Activated T-cell treated with anti-CD3 and anti-CD28 coated beads, Interleukin-2, amount 50 U/mL, for 48 hours (primary cell): ENCODE data around the gene INHBE.
"Not testable (repeated sequence)": the region's sequence is repeated elsewhere in the genome, so short reads cannot be mapped to it uniquely, and the experiment has no call there.

Source experiments
- DNase-seq, 2 experiments: peaks; one replicate each; pipeline ENCODE4 v3.0.0-alpha.2; 2020

The INHBE gene, protein sequence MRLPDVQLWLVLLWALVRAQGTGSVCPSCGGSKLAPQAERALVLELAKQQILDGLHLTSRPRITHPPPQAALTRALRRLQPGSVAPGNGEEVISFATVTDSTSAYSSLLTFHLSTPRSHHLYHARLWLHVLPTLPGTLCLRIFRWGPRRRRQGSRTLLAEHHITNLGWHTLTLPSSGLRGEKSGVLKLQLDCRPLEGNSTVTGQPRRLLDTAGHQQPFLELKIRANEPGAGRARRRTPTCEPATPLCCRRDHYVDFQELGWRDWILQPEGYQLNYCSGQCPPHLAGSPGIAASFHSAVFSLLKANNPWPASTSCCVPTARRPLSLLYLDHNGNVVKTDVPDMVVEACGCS

GRCh38 chr12:57454566-57455373 lies at the start of gene INHBE:
Gene INHBE, plus strand, starts transcription at chr12:57455307. Its CDS starts 230 bp downstream, at chr12:57455537.
- DNase-seq, result no peak

GRCh38 chr12:57410534-57410933 lies 44.6 kb upstream of the INHBE start:
- peak in 1 of 2 experiments; percentile 10 for DNase-seq

- not testable (repeated sequence) for DNase-seq
Measured at GRCh38 chr12:57414160-57414559, 40.9 kb upstream of the INHBE start.

DNA sequence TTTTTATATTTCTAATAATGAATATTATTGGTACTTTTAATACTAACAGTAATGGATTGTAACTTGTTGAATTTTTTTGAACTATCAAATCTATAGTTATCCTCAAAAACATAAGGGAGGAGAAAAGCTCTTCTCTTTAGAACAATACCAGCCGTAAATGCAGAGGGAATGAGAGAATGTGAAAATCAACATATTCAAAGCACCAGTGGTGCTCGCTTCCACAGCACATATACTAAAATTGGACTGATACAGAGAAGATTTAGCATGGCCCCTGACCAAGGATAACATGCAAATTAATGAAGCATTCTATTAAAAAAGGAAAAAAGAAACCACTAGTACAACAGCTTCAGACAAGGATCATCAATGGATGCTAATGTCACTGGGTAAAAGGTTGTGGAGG lies 40.0 kb upstream of the INHBE start:
- DNase-seq, result no peak

GRCh38 chr12:57416039-57416996 lies 38.8 kb upstream of the INHBE start:
- peak in 1 of 2 experiments; percentile 11 for DNase-seq

DNA sequence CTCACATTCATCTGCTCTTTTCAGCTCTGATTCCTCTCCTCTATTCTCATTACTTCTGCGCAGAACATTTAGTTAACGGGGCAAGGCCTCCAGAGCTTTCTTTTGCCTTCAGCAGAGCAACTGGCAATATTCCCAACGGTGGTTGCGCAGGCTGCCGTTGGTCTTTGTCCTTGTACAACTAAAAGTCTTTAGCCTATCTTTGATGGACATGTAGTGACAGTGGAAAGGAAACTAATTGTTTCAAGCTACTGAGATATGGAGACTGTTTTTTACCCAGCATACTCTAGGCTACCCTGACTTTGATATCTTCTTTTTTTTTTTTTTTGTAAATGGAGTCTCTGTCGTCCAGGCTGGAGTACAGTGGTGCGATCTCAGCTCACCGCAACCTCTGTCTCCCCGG lies 36.9 kb upstream of the INHBE start:
- DNase-seq, result peak in 1 of 2 experiments; percentile 1

DNA sequence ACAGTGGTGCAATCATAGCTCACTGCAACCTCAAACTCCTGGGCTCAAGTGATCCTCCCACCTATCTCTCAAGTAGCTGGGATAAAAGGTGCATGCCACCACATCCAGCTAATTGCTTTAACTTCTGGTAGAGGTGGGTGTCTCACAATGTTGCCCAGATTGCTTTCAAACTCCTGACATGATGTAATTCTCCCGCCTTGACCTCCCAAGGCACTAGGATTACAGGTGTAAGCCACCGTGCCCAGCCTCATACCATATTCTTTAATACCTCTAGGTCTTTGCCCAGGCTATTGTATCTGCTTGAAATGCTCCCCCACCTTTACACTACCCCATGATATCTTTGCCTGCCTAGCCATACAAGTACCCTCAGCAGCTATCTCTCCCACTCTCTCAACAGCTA lies 35.6 kb upstream of the INHBE start:
- DNase-seq, result no peak

DNA sequence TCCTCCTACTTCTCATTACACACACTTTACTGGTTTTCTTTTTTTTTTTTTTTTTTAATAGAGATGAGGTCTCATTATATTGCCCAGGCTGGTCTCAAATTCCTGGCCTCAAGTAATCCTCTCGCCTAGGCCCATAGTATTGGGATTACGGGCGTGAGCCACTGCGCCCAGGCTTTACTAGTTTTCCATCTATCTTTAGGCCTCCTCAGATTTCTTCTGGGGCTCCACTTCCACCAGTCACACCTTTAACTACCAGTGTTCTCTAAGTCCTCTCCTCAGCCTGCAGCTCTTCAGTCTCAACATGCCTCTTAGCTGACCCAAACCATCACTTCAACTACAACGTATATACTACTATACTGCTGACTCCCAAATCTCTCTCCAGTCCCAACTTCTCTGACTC lies 34.6 kb upstream of the INHBE start:
- DNase-seq, result no peak

- not testable (repeated sequence) for DNase-seq
Measured at GRCh38 chr12:57426948-57427347, 28.2 kb upstream of the INHBE start.

DNA sequence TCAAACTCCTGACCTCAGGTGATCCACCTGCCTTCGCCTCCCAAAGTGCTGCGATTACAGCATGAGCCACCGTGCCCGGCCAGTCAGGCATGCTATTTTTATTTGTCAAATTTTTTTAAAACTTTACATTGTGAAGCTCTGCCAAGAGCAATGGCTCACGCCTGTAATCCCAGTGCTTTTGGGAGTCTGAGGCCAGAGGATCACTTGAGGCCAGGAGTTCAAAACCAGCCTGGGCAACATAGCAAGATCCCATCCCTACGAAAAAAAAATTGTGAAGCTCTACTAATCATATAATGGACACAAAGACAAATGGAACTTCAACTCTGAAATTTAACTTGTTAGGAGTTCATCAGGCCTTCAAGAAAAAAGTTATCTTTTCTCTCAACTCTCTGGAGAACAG lies 26.1 kb upstream of the INHBE start:
- DNase-seq, result no peak

- DNase-seq, result no peak
Measured at GRCh38 chr12:57429473-57430111, 25.5 kb upstream of the INHBE start.

DNA sequence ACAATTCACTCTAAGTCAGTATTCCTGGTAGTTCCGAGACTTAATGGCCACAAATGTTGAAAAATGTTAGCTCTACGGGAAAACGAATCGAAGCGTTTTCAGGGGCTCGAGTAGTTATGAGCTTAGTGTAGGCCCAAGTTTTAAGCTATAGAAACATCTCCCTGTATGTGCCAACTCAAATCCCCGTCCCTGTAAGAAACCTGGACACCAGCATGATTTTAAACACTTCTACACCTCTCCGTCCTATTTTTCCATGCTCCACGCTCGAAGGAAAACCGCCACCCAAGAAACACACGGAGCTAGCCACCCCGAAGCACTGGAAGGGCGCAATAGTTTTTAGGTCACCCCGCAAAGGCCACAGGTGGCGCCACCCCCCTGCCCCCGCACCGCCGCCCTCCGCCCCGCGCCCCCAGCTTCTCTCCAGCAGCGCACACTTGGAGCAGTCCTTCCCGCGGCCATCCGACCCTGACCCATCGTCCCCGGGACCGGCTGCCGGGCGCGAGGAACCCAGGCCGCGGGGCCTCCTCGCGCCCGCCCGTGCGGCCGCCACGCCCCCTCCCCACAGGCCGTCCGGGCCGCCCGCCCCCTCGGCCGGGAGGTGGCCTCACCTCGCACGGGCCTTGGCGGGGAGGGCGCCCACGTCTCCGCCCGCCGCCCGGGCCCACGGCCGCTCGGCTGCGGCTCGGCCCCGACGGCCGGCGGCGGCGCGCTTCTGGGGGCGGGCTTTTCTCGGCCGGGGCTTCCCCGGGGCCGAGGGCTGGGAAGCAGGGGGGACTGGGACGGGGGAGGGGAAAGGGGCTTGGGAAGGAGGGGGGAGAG lies 24.8 kb upstream of the INHBE start:
- peak; percentile 67 to 72 for DNase-seq

GRCh38 chr12:57430931-57431566 lies 24.1 kb upstream of the INHBE start, which contains the start of gene R3HDM2:
Gene R3HDM2, minus strand, starts transcription at chr12:57431043. Its CDS starts 120,615 bp downstream, at chr12:57310428.
- peak; percentile 95 to 97 for DNase-seq

GRCh38 chr12:57431654-57432188 lies 23.4 kb upstream of the INHBE start:
- no peak for DNase-seq

DNA sequence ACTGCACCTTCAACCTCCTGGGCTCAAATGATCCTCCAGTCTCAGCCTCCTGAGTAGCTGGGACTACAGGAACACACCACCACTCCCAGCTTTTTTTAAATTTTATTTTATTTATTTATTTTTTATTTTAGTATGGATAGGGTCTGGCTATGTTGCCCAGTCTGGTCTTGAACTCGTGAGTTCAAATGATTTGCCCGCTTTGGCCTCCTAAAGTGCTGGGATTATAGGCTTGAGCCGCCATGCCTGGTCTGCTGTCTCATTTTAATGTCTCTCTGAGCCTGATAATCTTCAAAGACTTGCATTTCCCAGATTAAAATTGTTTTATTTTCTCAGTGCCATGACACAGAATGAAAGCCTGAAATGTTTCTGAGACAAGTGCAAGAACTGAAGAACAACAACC lies 21.7 kb upstream of the INHBE start:
- no peak for DNase-seq

GRCh38 chr12:57434517-57435223 lies 20.4 kb upstream of the INHBE start, which contains the start of gene INHBC:
Gene INHBC, plus strand, starts transcription at chr12:57434784. Its CDS starts 103 bp downstream, at chr12:57434887.
- no peak for DNase-seq

- peak in 1 of 2 experiments; percentile 25 for DNase-seq
Measured at GRCh38 chr12:57435293-57435692, 19.8 kb upstream of the INHBE start.

- no peak for DNase-seq
Measured at GRCh38 chr12:57438400-57438799, 16.7 kb upstream of the INHBE start.

- no peak for DNase-seq
Measured at GRCh38 chr12:57439762-57440266, 15.3 kb upstream of the INHBE start.
